Sigmoid colon (tissue), 7 donors: ENCODE measurements around the gene SPOPL. TPM values are rescaled to one million over a fixed set of nuclear protein-coding genes. Genes with fewer than 3 reads are reported as not detected.
"Not testable (repeated sequence)": the region's sequence is repeated elsewhere in the genome, so short reads cannot be mapped to it uniquely, and the experiment has no call there.

Experiments used
- DNase-seq: peaks from one replicate; pipeline ENCODE4 v3.0.0-alpha.2; 2019
- H3K27ac ChIP-seq, 4 donors: fragments of 200-600 bp; sonication (generic); one replicate each; pipeline ENCODE4 v1.5.1; 2016 to 2019; ENCODE audit warnings: mild to moderate bottlenecking in 1 of 4
- H3K27me3 ChIP-seq, 3 donors: fragments of 200-600 bp; sonication (generic); one replicate each; pipeline ENCODE4 v1.5.1; 2019; ENCODE audit warnings: mild to moderate bottlenecking in 1 of 3
- H3K36me3 ChIP-seq, 4 donors: fragments of 200-600 bp; sonication (generic); one replicate each; pipeline ENCODE4 v1.5.1; 2016 to 2019
- H3K4me1 ChIP-seq, 4 donors: fragments of 200-600 bp; sonication (generic); one replicate each; pipeline ENCODE4 v1.5.1; 2017 to 2019
- H3K4me3 ChIP-seq, 4 donors: fragments of 200-600 bp; sonication (generic); one replicate each; pipeline ENCODE4 v1.5.1; 2017 to 2019; ENCODE audit warnings: mild to moderate bottlenecking in 2 of 4, moderate library complexity in 1 of 4
- H3K9me3 ChIP-seq, 4 donors: fragments of 200-600 bp in 3 of 4; sonication (generic) in 3 of 4; one replicate each; pipeline versions ENCODE4 v1.5.1 to v1.6.1; 2013 to 2019
- CTCF ChIP-seq, 4 experiments: fragments of 450-650 bp in 3 of 4; fragments of 200-600 bp in 1 of 4; IDR thresholded peaks; one replicate each; pipeline ENCODE4 v1.5.1; 2016 to 2019; ENCODE audit warnings: antibody characterized with exemption in 4 of 4, mild to moderate bottlenecking in 3 of 4, moderate library complexity in 2 of 4
- EP300 ChIP-seq, 4 donors: sonication (generic); formaldehyde crosslinking; IDR thresholded peaks; one replicate each; pipeline ENCODE4 v1.6.1; 2017; ENCODE audit warnings: antibody characterized with exemption in 4 of 4
- POLR2A ChIP-seq, 2 donors: fragments of 450-650 bp; IDR thresholded peaks; one replicate each; pipeline ENCODE4 v1.6.1; 2016; ENCODE audit warnings: antibody characterized with exemption in 2 of 2, mild to moderate bottlenecking in 2 of 2, moderate library complexity in 2 of 2
- POLR2AphosphoS5 ChIP-seq, 4 donors: sonication (generic); formaldehyde crosslinking; IDR thresholded peaks; one replicate each; pipeline ENCODE4 v1.6.1; 2017; ENCODE audit warnings: antibody characterized with exemption in 4 of 4
- WGBS, 2 donors: extraction: QIAGEN DNeasy Blood & Tissue Kit; methylation state at CpG; one replicate each; pipeline ENCODE4 v1.1.7; 2013; 5-methylcytosine and 5-hydroxymethylcytosine counted together
- intact Hi-C: fragments of 100-400 bp; cut with DNase I; formaldehyde crosslinking; loops from one replicate; pipeline ENCODE4 v1.15.1; 2023
- polyA plus RNA-seq, 3 donors: library from polyadenylated mRNA; stranded (reverse); fragments of 200-250 nt; gene quantifications; one replicate each; pipeline ENCODE4 v1.2.3, GENCODE V29; 2013
- total RNA-seq, 4 donors: library from RNA; depleted of rRNA; stranded (reverse); fragments of >200 nt; gene quantifications; one replicate each; pipeline ENCODE4 v1.1.0, GENCODE V29; 2016
- donor health status: healthy with polysubstance abuse.
- donor health status: Bipolar disorder and iron deficiency.
- donor health status: healthy.

SPOPL gene
- total and polyA plus RNA-seq, 7 donors = 8.6 to 43.3 (median 29.1) TPM

GRCh38 chr2:138455275-138455674 is 46.3 kb upstream of the SPOPL start:
- H3K4me1 ChIP-seq = no peaks in the 10 kb centered on the region
- TF ChIP-seq POLR2A (IDR thresholded peaks at IDR 0.05) = no peak
- no peak for TF ChIP-seq POLR2AphosphoS5 (IDR thresholded peaks at IDR 0.05)
- no peak for TF ChIP-seq EP300 (IDR thresholded peaks at IDR 0.05)
- no peak for TF ChIP-seq CTCF (IDR thresholded peaks at IDR 0.05)
- WGBS, 2 donors = 84 to 93% methylated on average over 2 of the region's 2 CpGs
- H3K9me3 ChIP-seq = no peaks in the 10 kb centered on the region
- intact Hi-C loops = no loop called here
- H3K27me3 ChIP-seq = no peaks in the 10 kb centered on the region
- H3K36me3 ChIP-seq = no peaks in the 10 kb centered on the region
- no peak overlapping the region for H3K27ac ChIP-seq
- no peak overlapping the region for H3K4me3 ChIP-seq
- DNase-seq = no peak

GRCh38 chr2:138455691-138456090 is 45.9 kb upstream of the SPOPL start:
- intact Hi-C loops = no loop called here
- Histone ChIP-seq H3K27me3 (no peaks in the 10 kb centered on the region), H3K4me1 (no peaks in the 10 kb centered on the region), H3K9me3 (no peaks in the 10 kb centered on the region), H3K27ac (no peak overlapping the region), H3K4me3 (no peak overlapping the region), H3K36me3 (no peaks in the 10 kb centered on the region)
- 65 to 87% methylated on average over 2 of the region's 2 CpGs for WGBS, 2 donors
- no peak for TF ChIP-seq POLR2AphosphoS5 (IDR thresholded peaks at IDR 0.05)
- no peak for TF ChIP-seq EP300 (IDR thresholded peaks at IDR 0.05)
- TF ChIP-seq POLR2A (IDR thresholded peaks at IDR 0.05) = no peak
- no peak for DNase-seq

GRCh38 chr2:138462689-138463088 is 38.9 kb upstream of the SPOPL start:
- H3K4me3 ChIP-seq, H3K4me1 ChIP-seq, H3K27me3 ChIP-seq, H3K36me3 ChIP-seq, H3K27ac ChIP-seq, H3K9me3 ChIP-seq, intact Hi-C loops, DNase-seq: not testable (repeated sequence)
- 94 to 96% methylated on average over 3 of the region's 3 CpGs for WGBS, 2 donors

- Histone ChIP-seq H3K36me3 (no peaks in the 10 kb centered on the region), H3K27ac (no peak overlapping the region), H3K9me3 (peaks cover 0 to 3% (median 0%) of the 10 kb centered on the region in 4 donors), H3K4me3 (no peak overlapping the region), H3K4me1 (no peaks in the 10 kb centered on the region), H3K27me3 (no peaks in the 10 kb centered on the region)
- no peak for TF ChIP-seq CTCF (IDR thresholded peaks at IDR 0.05)
- no peak for TF ChIP-seq POLR2A (IDR thresholded peaks at IDR 0.05)
- no peak for TF ChIP-seq POLR2AphosphoS5 (IDR thresholded peaks at IDR 0.05)
- no peak for TF ChIP-seq EP300 (IDR thresholded peaks at IDR 0.05)
- DNase-seq = no peak
- 0% methylated on average over 1 of the region's 1 CpG for WGBS, 2 donors
- intact Hi-C loops = no loop called here
Measured at GRCh38 chr2:138468617-138469016, 33.0 kb upstream of the SPOPL start.

- intact Hi-C loops = no loop called here
Measured at GRCh38 chr2:138469411-138469810, 32.2 kb upstream of the SPOPL start.

More at GRCh38 chr2:138469411-138469810, 32.2 kb upstream of the SPOPL start:
- H3K36me3 ChIP-seq = no peaks in the 10 kb centered on the region
- 68 to 89% methylated on average over 1 of the region's 1 CpG for WGBS, 2 donors
- no peaks in the 10 kb centered on the region for H3K27me3 ChIP-seq
- H3K4me3 ChIP-seq = no peak overlapping the region
- H3K9me3 ChIP-seq = peaks cover 0 to 3% (median 0%) of the 10 kb centered on the region in 4 donors
- DNase-seq = no peak
- no peak for TF ChIP-seq CTCF (IDR thresholded peaks at IDR 0.05)
- no peak for TF ChIP-seq POLR2AphosphoS5 (IDR thresholded peaks at IDR 0.05)
- TF ChIP-seq EP300 (IDR thresholded peaks at IDR 0.05) = no peak
- no peak for TF ChIP-seq POLR2A (IDR thresholded peaks at IDR 0.05)
- no peaks in the 10 kb centered on the region for H3K4me1 ChIP-seq
- no peak overlapping the region for H3K27ac ChIP-seq
